Measurements from ENCODE around the gene TSPAN18. TPM values are rescaled to one million over a fixed set of nuclear protein-coding genes. Genes with fewer than 3 reads are reported as not detected.

The TSPAN18 gene
- total and polyA plus RNA-seq, 8 donors: 0.69 to 2.7 (median 1.5) TPM

- 48 to 63% methylated on average over 4 of the region's 4 CpGs for WGBS, 2 donors
- DNase-seq (no peak), ATAC-seq (no peak), FAIRE-seq (no peak)
- H3K4me1 ChIP-seq: no peaks in the 10 kb centered on the region
- H3K4me3 ChIP-seq: no peak overlapping the region
- TF ChIP-seq CTCF (IDR thresholded peaks at IDR 0.05): no peak
- H3K36me3 ChIP-seq: no peaks in the 10 kb centered on the region
- H3K9me3 ChIP-seq: no peaks in the 10 kb centered on the region
- no peak overlapping the region for H3K27ac ChIP-seq
- intact Hi-C loops (cut with DNase I): no loop called here
- H3K27me3 ChIP-seq: no peaks in the 10 kb centered on the region
Measured at GRCh38 chr11:44687388-44687787, 39.4 kb upstream of the TSPAN18 start.

GRCh38 chr11:44689265-44689664 is 37.5 kb upstream of the TSPAN18 start:
- H3K9me3 ChIP-seq: no peaks in the 10 kb centered on the region
- no peak for TF ChIP-seq CTCF (IDR thresholded peaks at IDR 0.05)
- no peak overlapping the region for H3K4me3 ChIP-seq
- no peak for DNase-seq
- ATAC-seq: no peak
- no peaks in the 10 kb centered on the region for H3K27me3 ChIP-seq
- H3K4me1 ChIP-seq: no peaks in the 10 kb centered on the region
- intact Hi-C loops (cut with DNase I): no loop called here
- no peaks in the 10 kb centered on the region for H3K36me3 ChIP-seq
- WGBS, 2 donors: 48 to 50% methylated on average over 2 of the region's 2 CpGs
- H3K27ac ChIP-seq: no peak overlapping the region
- FAIRE-seq: no peak

- H3K4me3 ChIP-seq: no peak overlapping the region
- H3K9me3 ChIP-seq: no peaks in the 10 kb centered on the region
- DNase-seq: no peak
- 67 to 81% methylated on average over 3 of the region's 3 CpGs for WGBS, 2 donors
- TF ChIP-seq CTCF (IDR thresholded peaks at IDR 0.05): no peak
- no peak for ATAC-seq
- intact Hi-C loops (cut with DNase I): no loop called here
- no peak overlapping the region for H3K27ac ChIP-seq
- no peaks in the 10 kb centered on the region for H3K36me3 ChIP-seq
- H3K4me1 ChIP-seq: no peaks in the 10 kb centered on the region
- FAIRE-seq: no peak
- no peaks in the 10 kb centered on the region for H3K27me3 ChIP-seq
Measured at GRCh38 chr11:44690651-44691050, 36.1 kb upstream of the TSPAN18 start.

- TF ChIP-seq CTCF (IDR thresholded peaks at IDR 0.05): no peak
Measured at GRCh38 chr11:44692460-44692859, 34.3 kb upstream of the TSPAN18 start.

GRCh38 chr11:44693654-44694119 is 33.1 kb upstream of the TSPAN18 start:
- intact Hi-C loops (cut with DNase I): no loop called here
- ATAC-seq (no peak), DNase-seq (no peak), FAIRE-seq (no peak)
- no peak for TF ChIP-seq CTCF (IDR thresholded peaks at IDR 0.05)
- Histone ChIP-seq H3K9me3 (no peaks in the 10 kb centered on the region), H3K4me3 (no peak overlapping the region), H3K36me3 (no peaks in the 10 kb centered on the region), H3K27me3 (no peaks in the 10 kb centered on the region), H3K4me1 (no peaks in the 10 kb centered on the region), H3K27ac (no peak overlapping the region)
- WGBS, 2 donors: 69 to 70% methylated on average over 7 of the region's 7 CpGs

More at GRCh38 chr11:44692460-44692859, 34.3 kb upstream of the TSPAN18 start:
- Histone ChIP-seq H3K4me1 (no peaks in the 10 kb centered on the region), H3K36me3 (no peaks in the 10 kb centered on the region), H3K27ac (no peak overlapping the region), H3K4me3 (no peak overlapping the region), H3K27me3 (no peaks in the 10 kb centered on the region), H3K9me3 (no peaks in the 10 kb centered on the region)
- intact Hi-C loops (cut with DNase I): no loop called here
- no peak for DNase-seq
- no peak for ATAC-seq
- WGBS, 2 donors: 83 to 88% methylated on average over 9 to 10 of the region's 10 CpGs
- no peak for FAIRE-seq

Data from pancreas (tissue), 10 donors.